ENCODE data around the gene DHRSX.

DNA sequence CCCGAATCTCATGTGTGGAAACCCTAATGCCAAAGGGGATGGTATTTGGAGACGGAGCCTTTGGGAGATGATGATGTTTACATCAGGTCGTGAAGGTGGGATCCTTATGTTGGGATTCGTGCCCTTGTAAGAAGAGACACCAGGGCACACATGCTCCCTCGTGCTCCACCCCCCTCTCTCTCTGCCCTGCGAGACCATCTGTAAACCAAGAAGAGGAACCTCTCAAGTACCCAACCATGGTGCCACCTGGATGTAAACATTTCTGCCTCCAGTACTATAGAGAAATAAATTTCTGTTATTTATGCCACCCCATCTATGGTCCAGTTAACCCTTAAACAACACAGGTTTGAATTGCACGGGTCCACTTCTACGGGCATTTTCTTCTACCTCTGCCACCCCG, 179.4 kb downstream of the DHRSX start:
- TF ChIP-seq, protein P1, sequence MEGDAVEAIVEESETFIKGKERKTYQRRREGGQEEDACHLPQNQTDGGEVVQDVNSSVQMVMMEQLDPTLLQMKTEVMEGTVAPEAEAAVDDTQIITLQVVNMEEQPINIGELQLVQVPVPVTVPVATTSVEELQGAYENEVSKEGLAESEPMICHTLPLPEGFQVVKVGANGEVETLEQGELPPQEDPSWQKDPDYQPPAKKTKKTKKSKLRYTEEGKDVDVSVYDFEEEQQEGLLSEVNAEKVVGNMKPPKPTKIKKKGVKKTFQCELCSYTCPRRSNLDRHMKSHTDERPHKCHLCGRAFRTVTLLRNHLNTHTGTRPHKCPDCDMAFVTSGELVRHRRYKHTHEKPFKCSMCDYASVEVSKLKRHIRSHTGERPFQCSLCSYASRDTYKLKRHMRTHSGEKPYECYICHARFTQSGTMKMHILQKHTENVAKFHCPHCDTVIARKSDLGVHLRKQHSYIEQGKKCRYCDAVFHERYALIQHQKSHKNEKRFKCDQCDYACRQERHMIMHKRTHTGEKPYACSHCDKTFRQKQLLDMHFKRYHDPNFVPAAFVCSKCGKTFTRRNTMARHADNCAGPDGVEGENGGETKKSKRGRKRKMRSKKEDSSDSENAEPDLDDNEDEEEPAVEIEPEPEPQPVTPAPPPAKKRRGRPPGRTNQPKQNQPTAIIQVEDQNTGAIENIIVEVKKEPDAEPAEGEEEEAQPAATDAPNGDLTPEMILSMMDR (IDR thresholded peaks at IDR 0.05) = no peak
- no peak for TF ChIP-seq POLR2A (IDR thresholded peaks at IDR 0.05; ENCODE audit: low read depth)

Data from esophagus muscularis mucosa (tissue), 3 donors.